Activated naive CD4-positive, alpha-beta T cell treated with anti-CD3 and anti-CD28 coated beads, Interleukin-2, amount 50 U/mL, for 24 hours (primary cell): ENCODE data around the gene LAMTOR1.

Experiments
- H3K27ac Mint-ChIP-seq: one replicate; pipeline ENCODE4 v1.8.0; 2021; ENCODE audit warnings: mild to moderate bottlenecking, mixed read lengths
- H3K27me3 Mint-ChIP-seq: one replicate; pipeline ENCODE4 v1.8.0; 2021; ENCODE audit warnings: mixed read lengths
- H3K36me3 Mint-ChIP-seq: one replicate; pipeline ENCODE4 v1.8.0; 2021; ENCODE audit warnings: mixed read lengths
- H3K4me1 Mint-ChIP-seq: one replicate; pipeline ENCODE4 v1.8.0; 2021; ENCODE audit warnings: mixed read lengths
- H3K4me3 Mint-ChIP-seq: one replicate; pipeline ENCODE4 v1.8.0; 2021; ENCODE audit warnings: mild to moderate bottlenecking, mixed read lengths
- H3K9me3 Mint-ChIP-seq: one replicate; pipeline ENCODE4 v1.8.0; 2021; ENCODE audit warnings: mixed read lengths

The LAMTOR1 gene

GRCh38 chr11:72102631-72102945 lies 509 bp downstream of the LAMTOR1 start:
- Mint-ChIP-seq H3K27me3 (no peaks in the 10 kb centered on the region), H3K27ac (peak overlapping the region; percentile 94), H3K36me3 (peaks cover 7% of the 10 kb centered on the region), H3K4me3 (peak overlapping the region; percentile 98), H3K4me1 (peaks cover 44% of the 10 kb centered on the region), H3K9me3 (no peaks in the 10 kb centered on the region)

DNA sequence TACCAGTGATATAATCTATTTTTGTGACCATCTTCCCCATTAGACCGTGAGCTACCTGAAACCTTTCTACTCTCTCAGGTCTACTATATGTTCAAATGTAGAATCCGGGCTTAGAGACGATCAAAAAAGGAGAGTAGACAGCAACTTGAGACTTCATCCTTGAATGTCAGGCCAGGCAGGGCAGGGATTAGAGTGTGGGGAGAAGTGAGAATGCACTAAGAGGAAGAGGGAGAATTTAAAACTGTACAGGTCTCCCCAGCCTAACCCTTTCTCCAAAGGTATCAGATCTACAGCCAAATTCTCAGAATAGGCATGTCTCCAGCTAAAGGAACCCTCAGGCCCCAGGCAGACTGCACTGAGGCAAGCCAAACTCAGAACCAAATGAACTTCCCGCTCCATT lies 935 bp downstream of the LAMTOR1 start:
- Mint-ChIP-seq H3K27me3 (no peaks in the 10 kb centered on the region), H3K4me3 (peak overlapping the region; percentile 98), H3K4me1 (peaks cover 44% of the 10 kb centered on the region), H3K36me3 (peaks cover 7% of the 10 kb centered on the region), H3K9me3 (no peaks in the 10 kb centered on the region), H3K27ac (peak overlapping the region; percentile 94)

DNA sequence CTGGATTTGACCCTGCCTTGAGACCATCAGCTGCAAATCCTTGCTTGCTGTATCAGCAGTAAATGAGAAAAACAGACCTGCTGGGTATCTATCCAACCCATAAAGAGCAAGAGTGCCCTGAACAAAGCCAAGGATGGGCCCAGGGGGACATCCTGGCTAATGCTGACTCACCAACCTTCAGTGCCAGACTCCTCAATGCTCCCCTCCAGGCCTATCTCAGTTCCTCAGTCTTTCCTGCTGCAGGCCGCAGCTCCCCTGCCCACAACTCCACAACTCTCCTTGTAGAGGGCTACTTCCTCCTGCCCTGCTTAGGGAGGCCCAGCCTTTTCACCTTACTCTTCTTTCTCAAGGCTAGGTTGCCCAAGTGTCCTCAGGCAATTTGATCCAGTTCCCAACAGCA lies 2.6 kb downstream of the LAMTOR1 start:
- Mint-ChIP-seq H3K4me3 (no peak overlapping the region), H3K27ac (peak overlapping the region; percentile 66), H3K4me1 (peaks cover 44% of the 10 kb centered on the region), H3K36me3 (peaks cover 7% of the 10 kb centered on the region), H3K9me3 (no peaks in the 10 kb centered on the region), H3K27me3 (no peaks in the 10 kb centered on the region)

DNA sequence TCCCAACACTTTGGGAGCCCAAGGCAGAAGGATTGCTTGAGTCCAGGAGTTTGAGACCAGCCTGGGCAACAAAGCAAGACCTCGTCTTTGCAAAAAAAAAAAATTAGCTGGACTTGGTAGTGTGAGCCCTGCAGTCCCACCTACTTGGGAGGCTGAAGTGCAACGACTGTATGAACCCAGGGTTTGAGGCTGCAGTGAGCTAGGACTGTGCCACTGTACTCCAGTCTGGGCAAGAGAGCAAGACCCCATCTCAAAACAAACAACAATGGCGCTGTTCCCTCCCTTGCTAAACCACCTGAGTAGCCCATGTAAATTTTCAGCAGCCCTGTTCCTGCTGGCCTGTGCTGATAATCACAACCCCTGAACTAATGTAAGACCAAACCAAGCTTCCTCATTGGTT lies 3.1 kb downstream of the LAMTOR1 start:
- H3K36me3 Mint-ChIP-seq: peaks cover 5% of the 10 kb centered on the region
- H3K27me3 Mint-ChIP-seq: no peaks in the 10 kb centered on the region
- H3K4me3 Mint-ChIP-seq: no peak overlapping the region
- H3K27ac Mint-ChIP-seq: peak overlapping the region; percentile 66
- H3K9me3 Mint-ChIP-seq: no peaks in the 10 kb centered on the region
- peaks cover 44% of the 10 kb centered on the region for H3K4me1 Mint-ChIP-seq

GRCh38 chr11:72098741-72099140 lies 4.4 kb downstream of the LAMTOR1 start:
- H3K27me3 Mint-ChIP-seq: no peaks in the 10 kb centered on the region
- peaks cover 35% of the 10 kb centered on the region for H3K4me1 Mint-ChIP-seq
- no peak overlapping the region for H3K4me3 Mint-ChIP-seq
- H3K9me3 Mint-ChIP-seq: no peaks in the 10 kb centered on the region
- H3K36me3 Mint-ChIP-seq: peaks cover 5% of the 10 kb centered on the region
- no peak overlapping the region for H3K27ac Mint-ChIP-seq

DNA sequence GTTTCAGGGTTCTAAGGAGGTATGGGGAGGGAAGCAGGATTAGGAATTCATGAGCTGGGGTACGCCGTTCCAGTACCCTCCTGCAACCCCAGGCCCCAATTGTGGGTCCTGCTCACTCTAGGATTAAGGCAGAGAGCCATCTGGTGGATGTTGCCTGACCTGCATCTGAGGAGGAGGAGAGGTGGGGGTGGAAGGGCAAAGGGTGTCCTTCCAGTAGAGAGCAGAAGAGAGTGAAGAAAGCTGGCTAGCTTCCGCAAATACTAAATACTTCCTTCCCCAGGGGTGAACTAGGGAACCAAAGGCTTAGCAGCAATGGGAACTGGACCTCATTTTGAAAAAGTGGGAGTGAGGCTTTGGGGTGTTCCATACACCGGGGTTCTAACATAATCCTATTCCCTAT lies 11.8 kb downstream of the LAMTOR1 start:
- no peak overlapping the region for H3K4me3 Mint-ChIP-seq
- H3K9me3 Mint-ChIP-seq: no peaks in the 10 kb centered on the region
- peak overlapping the region; percentile 23 for H3K27ac Mint-ChIP-seq
- peaks cover 2% of the 10 kb centered on the region for H3K36me3 Mint-ChIP-seq
- peaks cover 19% of the 10 kb centered on the region for H3K4me1 Mint-ChIP-seq
- no peaks in the 10 kb centered on the region for H3K27me3 Mint-ChIP-seq

GRCh38 chr11:72088076-72088808 lies 14.9 kb downstream of the LAMTOR1 start:
- Mint-ChIP-seq H3K36me3 (peaks cover 2% of the 10 kb centered on the region), H3K4me1 (peaks cover 27% of the 10 kb centered on the region), H3K9me3 (no peaks in the 10 kb centered on the region), H3K4me3 (no peak overlapping the region), H3K27ac (no peak overlapping the region), H3K27me3 (no peaks in the 10 kb centered on the region)

DNA sequence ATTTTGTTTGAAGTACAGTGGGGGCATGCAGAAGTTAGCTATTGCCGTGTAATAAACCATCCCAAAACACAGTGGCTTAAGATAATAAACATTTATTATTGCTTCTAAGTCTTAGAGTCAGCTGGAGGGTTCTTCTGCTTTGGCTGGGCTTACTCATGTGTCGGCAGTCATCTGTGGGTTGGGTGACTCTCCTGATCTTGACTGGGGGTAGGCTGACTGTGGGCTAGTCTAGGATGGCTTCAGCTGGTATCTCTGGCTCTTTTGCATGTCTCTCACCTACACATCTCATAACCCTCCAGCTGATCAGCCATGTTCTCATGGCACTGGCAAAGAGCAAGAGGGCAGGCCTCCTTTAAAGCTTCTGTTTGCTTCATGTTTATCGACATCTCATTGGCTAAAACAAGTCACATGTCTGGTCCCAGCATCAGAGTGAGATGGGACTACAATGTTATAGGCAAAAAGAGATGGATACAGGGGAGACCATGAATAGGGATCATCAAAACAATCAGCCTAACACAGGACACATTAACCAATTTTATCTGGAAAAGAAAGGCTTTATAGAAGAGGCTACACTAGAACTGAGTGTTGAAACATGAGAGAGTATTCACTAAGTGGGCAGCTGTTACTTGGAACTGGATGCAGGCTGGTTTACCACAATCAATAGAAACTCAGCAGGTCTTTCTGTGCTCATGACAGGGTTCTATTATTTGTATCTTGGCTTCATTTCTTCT lies 17.3 kb downstream of the LAMTOR1 start:
- H3K9me3 Mint-ChIP-seq: no peaks in the 10 kb centered on the region

DNA sequence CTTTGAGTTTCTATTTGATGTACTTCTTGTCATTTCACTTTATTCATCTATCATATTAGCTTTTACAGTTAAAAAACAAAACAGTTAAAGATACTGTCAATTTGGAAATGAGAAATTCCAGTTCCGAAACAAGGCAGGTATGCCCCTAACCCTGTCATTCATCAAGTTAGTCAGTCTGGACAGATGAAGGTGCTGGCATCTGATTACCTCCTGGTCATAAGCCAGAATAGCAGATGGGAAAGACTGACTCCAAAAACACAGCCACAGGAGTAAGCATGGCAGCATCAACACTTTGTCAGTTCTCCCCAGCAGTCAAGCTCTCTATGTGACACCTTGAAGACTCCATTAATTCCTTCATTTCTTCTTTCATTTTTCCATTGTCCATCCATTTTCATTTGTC lies 18.1 kb downstream of the LAMTOR1 start:
- H3K27ac Mint-ChIP-seq: no peak overlapping the region
- H3K4me1 Mint-ChIP-seq: peaks cover 39% of the 10 kb centered on the region
- no peak overlapping the region for H3K4me3 Mint-ChIP-seq
- no peaks in the 10 kb centered on the region for H3K9me3 Mint-ChIP-seq
- H3K27me3 Mint-ChIP-seq: no peaks in the 10 kb centered on the region
- H3K36me3 Mint-ChIP-seq: peaks cover 2% of the 10 kb centered on the region

More for the DNA sequence above, 17.3 kb downstream of the LAMTOR1 start:
- Mint-ChIP-seq H3K4me3 (no peak overlapping the region), H3K27ac (peak overlapping the region; percentile 8), H3K27me3 (no peaks in the 10 kb centered on the region), H3K36me3 (peaks cover 2% of the 10 kb centered on the region), H3K4me1 (peaks cover 32% of the 10 kb centered on the region)

DNA sequence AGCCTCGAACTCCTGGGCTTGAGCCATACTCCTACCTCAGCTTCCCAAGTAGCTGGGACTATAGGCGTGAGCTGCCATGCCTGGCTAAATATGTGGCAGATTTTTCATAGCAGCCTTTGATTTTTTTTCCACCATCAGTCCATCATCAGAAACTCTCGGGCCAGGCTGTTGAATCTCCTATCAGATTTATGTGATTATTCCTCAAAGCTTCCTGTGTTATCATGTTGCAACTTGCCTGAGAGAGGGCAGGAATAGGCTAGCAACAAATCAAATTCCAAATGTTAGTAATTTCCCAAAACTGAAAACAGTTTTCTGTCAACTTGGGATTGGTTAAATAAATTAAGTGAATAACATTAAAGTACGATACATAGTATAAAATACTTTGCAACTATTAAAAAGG lies 19.0 kb downstream of the LAMTOR1 start:
- no peak overlapping the region for H3K4me3 Mint-ChIP-seq
- no peaks in the 10 kb centered on the region for H3K27me3 Mint-ChIP-seq
- H3K27ac Mint-ChIP-seq: no peak overlapping the region
- H3K9me3 Mint-ChIP-seq: no peaks in the 10 kb centered on the region
- H3K36me3 Mint-ChIP-seq: peaks cover 2% of the 10 kb centered on the region
- peaks cover 44% of the 10 kb centered on the region for H3K4me1 Mint-ChIP-seq

GRCh38 chr11:72083414-72083813 lies 19.7 kb downstream of the LAMTOR1 start:
- H3K9me3 Mint-ChIP-seq: no peaks in the 10 kb centered on the region
- no peak overlapping the region for H3K4me3 Mint-ChIP-seq
- peaks cover 50% of the 10 kb centered on the region for H3K4me1 Mint-ChIP-seq
- H3K27ac Mint-ChIP-seq: no peak overlapping the region
- peaks cover 2% of the 10 kb centered on the region for H3K36me3 Mint-ChIP-seq
- H3K27me3 Mint-ChIP-seq: no peaks in the 10 kb centered on the region

GRCh38 chr11:72081821-72082453 lies 21.2 kb downstream of the LAMTOR1 start:
- Mint-ChIP-seq H3K27ac (peak overlapping the region; percentile 62), H3K4me3 (peak overlapping the region; percentile 92), H3K36me3 (no peaks in the 10 kb centered on the region), H3K4me1 (peaks cover 53% of the 10 kb centered on the region), H3K27me3 (no peaks in the 10 kb centered on the region), H3K9me3 (no peaks in the 10 kb centered on the region)

DNA sequence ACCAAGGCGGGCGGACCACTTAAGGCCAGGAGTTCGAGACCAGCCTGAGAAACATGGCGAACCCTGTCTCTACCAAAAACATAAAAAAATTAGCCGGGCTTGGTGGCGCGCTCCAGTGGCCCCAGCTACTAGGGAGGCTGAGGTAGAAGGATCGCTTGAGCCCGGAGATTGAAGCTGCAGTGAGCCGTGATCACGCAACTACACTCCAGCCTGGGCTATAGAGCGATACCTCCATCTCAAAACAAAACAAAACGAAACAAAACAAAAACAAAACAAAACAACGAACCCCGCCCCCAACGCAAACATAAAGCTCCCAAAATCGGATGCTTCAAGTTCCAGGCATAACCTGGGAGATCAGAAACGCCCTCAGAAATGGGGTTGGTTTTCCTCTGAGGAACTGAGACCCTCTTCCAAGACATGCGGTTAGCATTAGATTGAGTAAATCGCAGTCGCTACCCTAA lies 21.9 kb downstream of the LAMTOR1 start:
- peaks cover 55% of the 10 kb centered on the region for H3K4me1 Mint-ChIP-seq

DNA sequence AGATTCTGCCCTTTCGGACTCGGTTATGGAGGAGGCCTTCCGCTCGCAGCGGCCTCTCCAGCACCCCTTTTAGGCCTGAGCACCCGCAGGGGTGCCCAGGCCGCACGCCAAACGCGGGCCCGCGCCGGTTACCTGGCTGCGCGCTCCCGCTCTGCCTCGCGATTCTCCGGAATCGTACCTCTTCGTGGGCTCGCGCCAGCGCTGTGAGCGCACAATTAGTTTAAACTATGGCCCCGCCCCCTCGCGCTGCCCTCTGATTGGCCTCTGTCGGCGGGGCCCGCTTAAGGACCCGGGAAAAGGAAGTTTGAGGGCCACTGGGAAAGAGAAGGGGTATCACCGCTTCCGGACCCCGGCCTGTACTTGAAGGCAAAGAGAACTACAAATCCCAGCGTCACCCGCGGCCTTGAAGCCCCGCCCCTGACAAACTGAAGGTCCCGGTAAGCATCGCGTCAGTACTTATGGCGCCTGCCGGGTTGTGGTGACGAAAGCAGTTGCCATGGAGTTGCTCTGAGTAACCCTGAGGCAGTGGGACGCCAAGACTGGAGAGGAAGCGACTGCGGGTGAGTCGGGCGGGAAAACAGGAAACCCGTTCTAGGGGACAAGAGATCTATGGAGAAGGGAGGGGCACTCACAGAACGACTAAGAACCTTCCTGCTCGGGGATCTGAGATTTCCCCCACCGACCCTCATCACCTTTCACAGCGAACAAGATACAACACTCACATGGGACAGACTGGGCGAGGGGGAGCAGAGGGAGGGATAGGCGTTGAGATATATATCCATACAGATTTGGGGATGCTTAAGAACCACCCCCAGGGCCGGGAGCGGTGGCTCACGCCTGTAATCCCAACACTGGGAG lies 22.5 kb downstream of the LAMTOR1 start, which contains the start of the genes LRRC51 and NUMA1:
Gene LRRC51, plus strand, starts transcription at position 525 of the 858 bp plus-strand sequence. CDS start 8,234 bp downstream, outside the sequence.
Gene NUMA1, minus strand, starts transcription at position 217 of the 858 bp plus-strand sequence. CDS start 44,599 bp downstream, outside the sequence.
- Mint-ChIP-seq H3K36me3 (no peaks in the 10 kb centered on the region), H3K27ac (peak within 1 kb of the TSS; percentile 94), H3K4me1 (peaks cover 54% of the 10 kb centered on the region), H3K27me3 (no peaks in the 10 kb centered on the region), H3K9me3 (no peaks in the 10 kb centered on the region), H3K4me3 (peak within 1 kb of the TSS; percentile 92)

More for the DNA sequence above, 21.9 kb downstream of the LAMTOR1 start:
- Mint-ChIP-seq H3K27ac (peak overlapping the region; percentile 94), H3K36me3 (no peaks in the 10 kb centered on the region), H3K9me3 (no peaks in the 10 kb centered on the region), H3K27me3 (no peaks in the 10 kb centered on the region), H3K4me3 (peak overlapping the region; percentile 92)

DNA sequence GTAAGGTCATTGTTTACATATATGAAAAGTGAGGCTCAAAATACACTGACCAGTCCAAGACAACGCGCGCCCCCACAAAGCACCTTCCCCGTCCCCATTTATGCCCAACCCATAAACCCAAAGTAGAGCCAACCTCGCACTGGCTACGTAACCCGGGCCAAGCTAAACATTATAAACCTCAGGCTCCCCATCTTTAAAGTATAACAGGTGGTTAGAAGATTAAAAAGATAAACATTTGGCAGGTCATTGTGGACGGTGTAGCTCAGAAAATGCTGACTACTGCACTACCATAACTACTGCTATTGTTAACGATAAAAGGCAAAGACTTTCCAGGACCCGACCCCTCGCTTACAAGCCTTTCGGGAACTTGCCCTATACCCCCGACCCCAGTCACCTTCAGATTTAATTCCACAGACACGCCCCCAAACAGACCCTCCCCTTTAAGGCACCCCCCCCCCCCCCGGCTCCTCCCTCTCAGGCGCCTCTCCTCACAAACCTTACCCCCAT lies 23.2 kb downstream of the LAMTOR1 start:
- Mint-ChIP-seq H3K9me3 (no peaks in the 10 kb centered on the region), H3K4me3 (peak overlapping the region; percentile 92), H3K36me3 (no peaks in the 10 kb centered on the region), H3K27me3 (no peaks in the 10 kb centered on the region), H3K27ac (peak overlapping the region; percentile 94), H3K4me1 (peaks cover 60% of the 10 kb centered on the region)
